ENCODE results near the gene RCSD1.
A peak's percentile ranks its signal among the peaks of the same experiment; 100 is the strongest.

RCSD1 gene

DNA sequence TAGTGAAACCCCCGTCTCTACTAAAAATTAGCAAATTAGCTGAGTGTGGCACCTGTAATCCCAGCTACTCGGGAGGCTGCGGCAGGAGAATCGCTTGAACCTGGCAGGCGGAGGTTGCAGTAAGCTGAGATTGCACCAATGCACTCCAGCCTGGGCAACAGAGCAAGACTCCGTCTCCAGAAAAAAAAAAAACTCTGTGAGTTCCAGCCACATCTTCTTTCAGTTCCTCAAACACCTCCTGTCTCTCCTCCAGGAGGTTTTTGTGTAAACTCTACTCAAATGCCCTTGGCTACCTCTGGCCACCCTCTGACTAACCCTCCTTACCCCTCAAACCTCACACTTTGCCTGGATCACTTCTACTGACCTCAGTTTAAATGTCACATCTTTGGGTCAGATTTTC is 38.1 kb downstream of the RCSD1 start:
- DNase-seq (ENCODE audit: low read depth in 3 of 3): no peak

DNA sequence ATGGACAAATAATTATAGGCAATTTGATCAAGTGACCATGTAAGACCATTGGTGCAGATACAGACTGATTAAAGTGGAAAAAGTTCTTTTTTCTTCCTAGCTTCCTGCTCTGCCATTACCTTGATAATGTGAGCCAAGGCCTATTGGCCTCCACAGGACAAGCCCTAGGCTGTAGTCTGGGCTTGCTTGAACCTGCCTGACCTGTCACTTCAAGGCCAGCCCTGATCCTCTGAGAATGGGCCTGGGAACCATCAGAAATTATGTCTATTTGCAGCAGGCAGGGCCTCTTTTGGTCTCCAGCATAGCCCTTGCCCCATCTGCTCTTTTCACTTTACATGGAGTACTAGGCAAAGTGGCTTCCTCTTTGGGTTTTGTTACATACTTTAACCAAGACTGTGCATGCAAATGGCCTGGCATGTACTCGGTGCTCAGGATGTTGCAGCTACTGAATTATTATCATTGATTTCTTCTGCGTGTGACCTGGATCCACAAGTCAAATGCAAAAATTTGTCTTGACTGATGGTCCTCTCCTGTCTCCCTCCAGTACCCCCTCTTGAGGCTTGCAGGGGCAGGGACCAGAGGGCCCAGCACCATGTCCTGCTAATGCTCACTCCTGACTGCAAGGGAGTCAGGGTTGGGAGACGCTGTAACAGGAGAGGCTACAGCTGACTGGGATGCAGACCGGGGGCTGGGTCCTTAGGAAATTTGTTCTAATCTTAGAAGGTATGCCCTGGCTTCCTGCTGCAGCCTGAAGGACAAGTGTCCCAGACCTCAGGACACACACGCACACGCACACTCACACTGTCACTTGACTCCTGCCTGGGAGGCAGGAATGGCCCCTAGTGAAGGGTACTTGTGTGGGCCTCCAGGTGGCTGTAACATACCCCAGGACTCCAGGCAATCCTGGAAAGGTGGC is 39.4 kb downstream of the RCSD1 start:
- DNase-seq (ENCODE audit: low read depth in 3 of 3): no peak

GRCh38 chr1:167670563-167670962 is 40.5 kb downstream of the RCSD1 start:
- DNase-seq (ENCODE audit: low read depth in 3 of 3): no peak

DNA sequence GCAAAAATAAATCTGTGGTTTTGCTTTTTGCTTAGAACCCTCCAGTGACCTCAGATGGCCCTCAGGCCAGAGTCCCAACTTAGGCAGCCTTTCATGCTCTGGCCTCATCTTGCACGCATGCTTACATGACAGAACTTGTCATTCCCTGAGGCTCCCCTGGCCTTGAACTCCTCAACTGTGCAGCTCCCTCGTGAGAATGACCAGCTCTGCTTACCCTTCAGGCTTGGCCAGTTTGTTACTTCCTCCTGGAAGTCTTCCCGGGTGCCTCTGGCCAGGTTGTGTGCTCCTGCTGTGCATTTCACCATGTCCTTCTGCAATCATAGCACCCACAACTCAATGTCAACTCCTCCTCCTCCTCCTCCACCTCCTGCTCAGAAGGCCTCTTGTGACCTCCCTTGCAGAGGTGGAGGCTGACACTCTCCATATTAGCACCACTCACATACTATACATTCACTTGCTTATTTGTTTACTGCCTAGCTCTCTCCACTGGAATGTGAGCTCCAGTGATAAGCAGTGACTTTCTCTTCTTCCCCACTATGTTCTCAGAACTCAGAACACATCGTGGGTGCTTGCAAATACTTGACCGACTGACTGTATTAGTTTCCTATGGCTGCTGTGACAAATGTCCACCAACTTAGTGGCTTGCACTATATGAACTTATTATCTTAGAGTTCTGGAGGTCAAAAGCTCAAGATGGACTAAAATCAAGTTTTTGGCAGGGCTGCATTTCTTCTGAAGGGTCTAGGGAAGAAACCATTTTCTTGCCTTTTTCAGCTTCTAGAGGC is 41.9 kb downstream of the RCSD1 start:
- no peak for DNase-seq (ENCODE audit: low read depth in 3 of 3)

DNA sequence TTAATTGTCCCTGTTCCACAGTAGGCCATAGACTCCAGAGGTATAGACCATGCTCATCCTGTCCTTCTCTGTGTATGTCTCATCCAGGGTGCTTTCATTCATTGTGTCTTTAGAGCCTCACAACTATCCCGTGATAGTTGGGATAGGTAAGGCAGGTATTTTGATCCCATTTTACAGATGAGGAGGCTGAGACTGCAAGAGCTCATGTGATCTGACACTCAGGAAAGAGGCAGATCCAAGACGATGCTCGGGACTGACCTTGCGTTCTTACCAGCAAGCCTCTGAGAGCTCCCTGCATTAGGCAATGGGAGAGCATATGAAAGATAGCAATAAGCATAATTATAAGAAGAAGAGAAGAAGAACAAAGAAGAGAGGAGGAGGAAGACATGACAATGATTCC is 42.8 kb downstream of the RCSD1 start:
- DNase-seq (ENCODE audit: low read depth in 3 of 3): no peak

GRCh38 chr1:167673265-167673664 is 43.2 kb downstream of the RCSD1 start:
- DNase-seq (ENCODE audit: low read depth in 3 of 3): no peak

GRCh38 chr1:167674156-167674555 is 44.1 kb downstream of the RCSD1 start:
- DNase-seq (ENCODE audit: low read depth in 3 of 3): no peak

- DNase-seq (ENCODE audit: low read depth in 3 of 3): no peak
These were observed 45.4 kb downstream of the RCSD1 start for GRCh38 chr1:167675440-167675839.

- no peak for DNase-seq (ENCODE audit: low read depth in 3 of 3)
These were observed 46.3 kb downstream of the RCSD1 start for GRCh38 chr1:167676205-167676915.

DNA sequence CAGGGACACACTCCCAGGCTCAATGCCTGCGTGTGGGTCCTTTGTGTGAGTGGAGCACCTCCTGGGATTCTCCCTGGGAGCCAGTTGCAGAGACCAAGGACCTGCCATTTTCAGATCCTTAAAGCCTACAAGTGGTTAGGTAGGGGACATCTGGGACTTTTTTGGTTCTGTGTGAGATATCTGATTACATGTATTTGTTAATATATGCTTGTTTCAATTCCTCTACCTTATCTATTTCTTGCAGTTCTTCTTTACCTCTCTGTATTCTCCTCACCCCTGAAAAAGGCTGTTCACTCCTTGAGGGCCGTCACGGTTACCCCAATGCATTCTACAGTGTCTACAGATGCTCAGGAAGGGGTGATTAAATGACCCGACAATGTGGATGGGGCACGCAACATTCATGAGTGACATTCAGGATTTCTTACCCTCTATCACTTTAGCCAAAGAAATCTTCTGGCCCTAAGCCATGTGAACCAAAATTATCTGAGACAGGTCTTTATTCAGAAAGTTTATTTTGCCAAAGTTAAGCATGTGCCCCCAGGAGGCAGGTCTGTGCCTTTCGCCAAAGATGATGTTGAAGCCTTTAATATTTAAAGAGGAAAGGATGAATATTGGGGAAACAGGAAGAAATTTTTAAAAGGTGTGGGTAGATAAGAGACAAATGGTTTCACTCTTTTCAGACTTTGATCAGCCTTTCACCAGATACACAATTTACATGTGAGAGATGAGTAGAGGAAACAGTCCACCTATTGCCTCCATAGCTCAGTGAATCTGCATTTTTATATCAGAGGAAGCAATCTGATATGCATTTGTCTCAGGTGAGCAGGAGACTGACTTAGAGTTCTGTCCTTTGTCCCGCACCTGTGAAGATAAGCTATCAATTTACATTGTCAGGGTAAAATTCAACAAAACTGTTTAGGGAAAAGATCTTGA is 47.1 kb downstream of the RCSD1 start:
- no peak for DNase-seq (ENCODE audit: low read depth in 3 of 3)

GRCh38 chr1:167678422-167678821 is 48.4 kb downstream of the RCSD1 start:
- DNase-seq (ENCODE audit: low read depth in 3 of 3): no peak

GRCh38 chr1:167678838-167679237 is 48.8 kb downstream of the RCSD1 start:
- no peak for DNase-seq (ENCODE audit: low read depth in 3 of 3)

GRCh38 chr1:167679714-167680113 is 49.7 kb downstream of the RCSD1 start:
- DNase-seq (ENCODE audit: low read depth in 3 of 3): no peak

DNA sequence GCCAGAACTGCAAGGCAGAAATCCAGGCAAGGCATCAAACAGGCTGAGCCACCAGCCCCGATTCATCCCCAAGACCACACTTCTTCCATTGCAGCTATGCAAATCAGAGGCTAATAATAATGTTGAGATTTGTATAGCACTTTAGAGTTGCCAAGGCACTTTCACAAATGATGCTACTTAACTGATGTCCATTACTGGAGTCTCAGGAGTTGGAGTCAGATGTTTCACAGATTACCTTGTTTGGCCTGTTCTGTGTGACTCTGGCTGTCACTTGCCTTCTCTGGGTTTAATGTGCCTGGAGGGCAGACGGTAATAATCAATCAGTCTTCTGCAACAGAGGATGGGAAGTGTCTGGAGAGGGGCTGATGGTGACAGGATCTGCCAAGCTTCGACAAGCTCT is 51.0 kb downstream of the RCSD1 start:
- DNase-seq (ENCODE audit: low read depth in 3 of 3): no peak

- no peak for DNase-seq (ENCODE audit: low read depth in 3 of 3)
These were observed 51.5 kb downstream of the RCSD1 start for GRCh38 chr1:167681451-167682098.

GRCh38 chr1:167683226-167683625 is 53.2 kb downstream of the RCSD1 start:
- DNase-seq (ENCODE audit: low read depth in 3 of 3): no peak

DNA sequence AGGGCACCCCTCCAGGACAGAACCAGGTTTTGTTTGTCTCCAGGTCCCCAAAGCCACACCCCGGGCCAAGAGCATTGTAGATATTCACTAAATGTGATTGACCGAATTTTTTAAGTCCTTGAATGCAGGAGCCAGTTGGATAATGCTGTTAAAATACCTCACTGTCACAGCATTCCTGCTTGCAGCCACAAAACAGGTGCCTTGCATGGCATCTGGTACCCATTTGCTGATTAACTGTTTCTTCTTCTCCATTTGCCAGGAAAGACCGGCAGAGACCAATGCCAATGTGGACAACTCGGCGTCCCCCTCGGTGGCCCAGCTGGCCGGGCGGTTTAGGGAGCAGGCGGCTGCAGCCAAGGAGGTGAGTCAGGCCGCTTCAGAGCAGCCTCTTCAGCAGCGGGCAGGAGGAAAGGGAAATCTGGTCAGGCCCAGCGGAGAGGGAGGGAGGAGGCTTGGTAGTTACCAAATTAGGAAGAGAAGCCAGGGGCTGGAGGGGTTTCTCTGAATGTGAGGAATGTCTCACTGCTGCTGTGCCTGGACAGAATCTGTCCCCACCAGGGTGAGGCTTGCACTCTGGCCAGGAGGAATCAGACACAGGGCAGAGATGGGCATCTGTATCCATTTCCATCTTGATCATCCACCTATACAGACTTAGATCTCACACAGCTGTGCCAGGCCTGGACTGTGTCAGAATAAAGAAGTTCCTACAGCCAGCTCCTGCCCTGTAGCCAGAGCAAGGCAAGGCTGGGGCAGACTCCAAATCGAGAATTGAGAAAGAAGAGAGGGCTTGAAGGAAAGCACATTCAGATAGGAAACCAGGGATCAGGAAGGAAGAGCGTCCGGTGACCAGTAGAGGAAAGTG is 53.8 kb downstream of the RCSD1 start:
- no peak for DNase-seq (ENCODE audit: low read depth in 3 of 3)

DNA sequence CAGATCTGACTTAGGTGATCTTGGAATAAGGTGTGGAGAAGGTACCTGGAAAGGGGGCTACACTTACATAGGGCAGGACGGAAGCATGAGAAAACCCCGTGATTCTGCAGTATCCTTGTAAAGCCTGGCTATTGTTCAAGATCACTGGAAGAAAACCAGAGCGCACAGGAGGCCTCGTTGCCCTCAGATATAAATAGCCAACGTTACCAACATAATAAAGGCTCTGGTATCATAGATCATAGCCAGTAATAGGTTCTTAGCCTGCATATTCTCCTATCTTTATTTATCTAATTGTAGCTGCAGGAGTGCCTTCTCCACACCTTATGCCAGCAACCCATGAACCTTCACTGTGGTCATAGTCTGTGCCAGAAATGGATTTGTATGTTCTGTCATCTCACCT is 55.8 kb downstream of the RCSD1 start:
- DNase-seq (ENCODE audit: low read depth in 3 of 3): no peak

GRCh38 chr1:167687919-167688519 is 58.0 kb downstream of the RCSD1 start:
- peak; percentile 47 to 74 (median 60) for DNase-seq (ENCODE audit: low read depth in 3 of 3)
